Islet of Langerhans (tissue), 1 donor: Measurements from ENCODE around the gene SETD1A.
"Not testable (repeated sequence)": the region's sequence is repeated elsewhere in the genome, so short reads cannot be mapped to it uniquely, and the experiment has no call there.

Source experiments
- FAIRE-seq: peaks from one replicate; lab custom pipeline; 2011; peaks lifted over from hg19 to GRCh38; lab: Jason Lieb, UNC

Gene SETD1A

GRCh38 chr16:30930160-30930571, 27.4 kb upstream of the SETD1A start:
- FAIRE-seq: no peak

- FAIRE-seq: no peak
Measured at GRCh38 chr16:30931068-30931650, 26.4 kb upstream of the SETD1A start.

GRCh38 chr16:30934827-30935557, 22.6 kb upstream of the SETD1A start:
- no peak for FAIRE-seq

- FAIRE-seq: no peak
Measured at GRCh38 chr16:30937692-30938091, 19.9 kb upstream of the SETD1A start.

GRCh38 chr16:30939571-30939970, 18.0 kb upstream of the SETD1A start:
- not testable (repeated sequence) for FAIRE-seq

- FAIRE-seq: no peak
Measured at GRCh38 chr16:30941600-30942425, 15.7 kb upstream of the SETD1A start.

- no peak for FAIRE-seq
Measured at GRCh38 chr16:30942426-30942806, 15.1 kb upstream of the SETD1A start.

GRCh38 chr16:30944352-30944751, 13.2 kb upstream of the SETD1A start:
- FAIRE-seq: no peak

GRCh38 chr16:30946671-30947540, 10.6 kb upstream of the SETD1A start:
- FAIRE-seq: no peak

GRCh38 chr16:30947541-30947858, 10.1 kb upstream of the SETD1A start:
- no peak for FAIRE-seq

- FAIRE-seq: no peak
Measured at GRCh38 chr16:30947859-30948666, 9.5 kb upstream of the SETD1A start.

GRCh38 chr16:30948667-30949649, 8.6 kb upstream of the SETD1A start, which contains the start of gene ORAI3:
ORAI3 (plus strand) TSS chr16:30949068; CDS start chr16:30949290, 222 bp downstream.
- FAIRE-seq: no peak

- no peak for FAIRE-seq
Measured at GRCh38 chr16:30949650-30950515, 7.7 kb upstream of the SETD1A start.

GRCh38 chr16:30950516-30951065, 7.0 kb upstream of the SETD1A start:
- FAIRE-seq: no peak

GRCh38 chr16:30951193-30951592, 6.4 kb upstream of the SETD1A start:
- FAIRE-seq: no peak

GRCh38 chr16:30951750-30952149, 5.8 kb upstream of the SETD1A start:
- FAIRE-seq: no peak

- FAIRE-seq: no peak
Measured at GRCh38 chr16:30953111-30953510, 4.4 kb upstream of the SETD1A start.

- no peak for FAIRE-seq
Measured at GRCh38 chr16:30953511-30954124, 3.9 kb upstream of the SETD1A start.
